Spleen (tissue), 7 donors: ENCODE results near the gene ADAMTS3.

ENCODE experiments used
- POLR2A ChIP-seq, 3 donors: fragments of 450-650 bp; IDR thresholded peaks; one replicate each; pipeline ENCODE4 v1.5.1; 2017; ENCODE audit warnings: antibody characterized with exemption in 3 of 3, mild to moderate bottlenecking in 1 of 3
- POLR2AphosphoS5 ChIP-seq, 3 donors: sonication (generic); formaldehyde crosslinking; IDR thresholded peaks; one replicate each; pipeline ENCODE4 v1.5.1; 2017; ENCODE audit warnings: antibody characterized with exemption in 3 of 3
- TF ChIP-seq, protein P1 (sequence below), 11 experiments: fragments of 200-600 bp in 7 of 11; fragments of 450-650 bp in 4 of 11; sonication (generic) in 4 of 11; IDR thresholded peaks in 8 of 11; conservative IDR thresholded peaks in 3 of 11; 1 replicate in 7 of 11; 2 replicates in 4 of 11; pipeline versions ENCODE4 v1.4.0 to v1.8.0; 2016 to 2021; ENCODE audit warnings: antibody characterized with exemption in 11 of 11, inconsistent platforms in 4 of 11, mild to moderate bottlenecking in 1 of 11
- donor health status: DM: no; HTN: no; CAD: no; lungs with moderate emphysema.
- donor health status: DM: no; HTN: no; CAD: no.
- donor health status: DM: no; HTN: no; CAD: no.

DNA sequence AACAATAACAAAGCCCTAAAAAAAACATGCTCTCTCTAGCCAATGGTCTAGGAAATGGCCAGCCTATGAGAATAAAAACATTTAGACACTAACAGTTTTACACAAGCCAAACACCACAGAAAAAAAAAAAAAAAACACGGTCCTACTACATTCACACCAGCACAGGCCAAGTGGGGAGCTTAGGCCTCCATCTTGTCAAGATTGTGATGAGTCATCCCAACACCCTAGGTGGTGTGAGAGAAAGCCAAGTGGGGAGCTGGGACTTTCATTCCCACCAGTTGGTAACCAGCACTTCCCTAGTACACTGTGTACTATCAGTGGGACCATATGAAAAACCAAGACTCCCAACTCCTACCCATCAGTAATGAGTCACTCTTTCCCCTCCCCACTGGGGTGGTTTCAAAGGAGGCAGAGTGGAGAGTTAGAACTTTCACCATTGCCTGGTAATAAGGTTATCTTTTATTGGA, 95.6 kb downstream of the ADAMTS3 start:
- TF ChIP-seq, protein P1, sequence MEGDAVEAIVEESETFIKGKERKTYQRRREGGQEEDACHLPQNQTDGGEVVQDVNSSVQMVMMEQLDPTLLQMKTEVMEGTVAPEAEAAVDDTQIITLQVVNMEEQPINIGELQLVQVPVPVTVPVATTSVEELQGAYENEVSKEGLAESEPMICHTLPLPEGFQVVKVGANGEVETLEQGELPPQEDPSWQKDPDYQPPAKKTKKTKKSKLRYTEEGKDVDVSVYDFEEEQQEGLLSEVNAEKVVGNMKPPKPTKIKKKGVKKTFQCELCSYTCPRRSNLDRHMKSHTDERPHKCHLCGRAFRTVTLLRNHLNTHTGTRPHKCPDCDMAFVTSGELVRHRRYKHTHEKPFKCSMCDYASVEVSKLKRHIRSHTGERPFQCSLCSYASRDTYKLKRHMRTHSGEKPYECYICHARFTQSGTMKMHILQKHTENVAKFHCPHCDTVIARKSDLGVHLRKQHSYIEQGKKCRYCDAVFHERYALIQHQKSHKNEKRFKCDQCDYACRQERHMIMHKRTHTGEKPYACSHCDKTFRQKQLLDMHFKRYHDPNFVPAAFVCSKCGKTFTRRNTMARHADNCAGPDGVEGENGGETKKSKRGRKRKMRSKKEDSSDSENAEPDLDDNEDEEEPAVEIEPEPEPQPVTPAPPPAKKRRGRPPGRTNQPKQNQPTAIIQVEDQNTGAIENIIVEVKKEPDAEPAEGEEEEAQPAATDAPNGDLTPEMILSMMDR (IDR thresholded peaks at IDR 0.05 in 8 of 11, conservative IDR thresholded peaks at IDR 0.05 in 3 of 11): no peak
- TF ChIP-seq POLR2AphosphoS5 (IDR thresholded peaks at IDR 0.05) (no peak), POLR2A (IDR thresholded peaks at IDR 0.05) (no peak)
